ENCODE measurements around the gene CEP162. TPM values are rescaled to one million over a fixed set of nuclear protein-coding genes. Genes with fewer than 3 reads are reported as not detected.

The CEP162 gene
- total and polyA plus RNA-seq, 2 experiments from 2014 or later, result 9.2 to 15.4 TPM

DNA sequence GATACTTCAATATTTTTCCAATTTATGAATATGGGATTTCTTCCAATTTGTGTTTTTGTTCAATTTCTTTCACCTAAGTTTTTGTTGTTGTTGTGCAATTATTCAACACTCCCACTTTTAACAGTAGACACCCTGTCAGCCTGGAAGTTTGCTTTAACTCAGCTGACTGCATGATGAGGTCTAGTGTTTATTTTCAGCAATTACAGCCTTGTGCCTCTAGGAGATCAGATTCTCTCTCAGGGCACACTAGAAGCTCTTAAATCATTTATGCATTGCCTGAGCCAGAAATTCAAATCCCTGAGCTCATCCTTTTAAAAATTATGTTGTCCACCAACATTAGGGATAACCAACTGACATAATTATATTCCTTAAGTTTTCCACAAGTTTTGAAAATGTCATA lies 108.2 kb downstream of the CEP162 start:
- DNase-seq (ENCODE audit: low spot score) (peak; percentile 27), ATAC-seq (peak; percentile 53; the same call in 2 of the 3 replicates)
- no peaks in the 10 kb centered on the region for H3K4me1 Mint-ChIP-seq
- Histone ChIP-seq H2AFZ (no peak overlapping the region), H3K4me3 (no peak overlapping the region), H3K4me1 (ENCODE audit: insufficient read depth) (no peaks in the 10 kb centered on the region), H4K20me1 (replicated peaks; ENCODE audit: insufficient read depth) (no peaks in the 10 kb centered on the region), H3K9me2 (ENCODE audit: insufficient read depth) (peaks cover 4% of the 10 kb centered on the region; the same call in 1 of the 2 replicates), H3K36me3 (ENCODE audit: insufficient read depth) (no peaks in the 10 kb centered on the region), H3K27ac (ENCODE audit: low read depth) (no peak overlapping the region), H3K79me2 (replicated peaks; ENCODE audit: insufficient read depth) (no peaks in the 10 kb centered on the region), H3F3A (replicated peaks; ENCODE audit: low read depth) (no peaks in the 10 kb centered on the region), H3K27me3 (ENCODE audit: insufficient read depth) (no peaks in the 10 kb centered on the region), H3K4me2 (no peak overlapping the region)
- H3K27me3 Mint-ChIP-seq (ENCODE audit: insufficient read depth, low read depth, poor library complexity), result peaks cover 6% of the 10 kb centered on the region
- H3K4me3 Mint-ChIP-seq, result no peak overlapping the region
- no peak overlapping the region for H3K27ac Mint-ChIP-seq
- TF ChIP-seq, protein P1, sequence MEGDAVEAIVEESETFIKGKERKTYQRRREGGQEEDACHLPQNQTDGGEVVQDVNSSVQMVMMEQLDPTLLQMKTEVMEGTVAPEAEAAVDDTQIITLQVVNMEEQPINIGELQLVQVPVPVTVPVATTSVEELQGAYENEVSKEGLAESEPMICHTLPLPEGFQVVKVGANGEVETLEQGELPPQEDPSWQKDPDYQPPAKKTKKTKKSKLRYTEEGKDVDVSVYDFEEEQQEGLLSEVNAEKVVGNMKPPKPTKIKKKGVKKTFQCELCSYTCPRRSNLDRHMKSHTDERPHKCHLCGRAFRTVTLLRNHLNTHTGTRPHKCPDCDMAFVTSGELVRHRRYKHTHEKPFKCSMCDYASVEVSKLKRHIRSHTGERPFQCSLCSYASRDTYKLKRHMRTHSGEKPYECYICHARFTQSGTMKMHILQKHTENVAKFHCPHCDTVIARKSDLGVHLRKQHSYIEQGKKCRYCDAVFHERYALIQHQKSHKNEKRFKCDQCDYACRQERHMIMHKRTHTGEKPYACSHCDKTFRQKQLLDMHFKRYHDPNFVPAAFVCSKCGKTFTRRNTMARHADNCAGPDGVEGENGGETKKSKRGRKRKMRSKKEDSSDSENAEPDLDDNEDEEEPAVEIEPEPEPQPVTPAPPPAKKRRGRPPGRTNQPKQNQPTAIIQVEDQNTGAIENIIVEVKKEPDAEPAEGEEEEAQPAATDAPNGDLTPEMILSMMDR (conservative IDR thresholded peaks at IDR 0.05; ENCODE audit: low read depth in 2 of 2), result peak in 1 of 2 experiments; percentile 33; a peak in 1 of 4 replicates
- TF ChIP-seq, protein P2, sequence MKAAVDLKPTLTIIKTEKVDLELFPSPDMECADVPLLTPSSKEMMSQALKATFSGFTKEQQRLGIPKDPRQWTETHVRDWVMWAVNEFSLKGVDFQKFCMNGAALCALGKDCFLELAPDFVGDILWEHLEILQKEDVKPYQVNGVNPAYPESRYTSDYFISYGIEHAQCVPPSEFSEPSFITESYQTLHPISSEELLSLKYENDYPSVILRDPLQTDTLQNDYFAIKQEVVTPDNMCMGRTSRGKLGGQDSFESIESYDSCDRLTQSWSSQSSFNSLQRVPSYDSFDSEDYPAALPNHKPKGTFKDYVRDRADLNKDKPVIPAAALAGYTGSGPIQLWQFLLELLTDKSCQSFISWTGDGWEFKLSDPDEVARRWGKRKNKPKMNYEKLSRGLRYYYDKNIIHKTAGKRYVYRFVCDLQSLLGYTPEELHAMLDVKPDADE (IDR thresholded peaks at IDR 0.05), result no peak
- H3K9me3 Mint-ChIP-seq, result peaks cover 5% of the 10 kb centered on the region; the same call in 1 of the 3 replicates
- peaks cover 14% of the 10 kb centered on the region; the same call in 2 of the 3 replicates for H3K36me3 Mint-ChIP-seq (ENCODE audit: low read depth)

DNA sequence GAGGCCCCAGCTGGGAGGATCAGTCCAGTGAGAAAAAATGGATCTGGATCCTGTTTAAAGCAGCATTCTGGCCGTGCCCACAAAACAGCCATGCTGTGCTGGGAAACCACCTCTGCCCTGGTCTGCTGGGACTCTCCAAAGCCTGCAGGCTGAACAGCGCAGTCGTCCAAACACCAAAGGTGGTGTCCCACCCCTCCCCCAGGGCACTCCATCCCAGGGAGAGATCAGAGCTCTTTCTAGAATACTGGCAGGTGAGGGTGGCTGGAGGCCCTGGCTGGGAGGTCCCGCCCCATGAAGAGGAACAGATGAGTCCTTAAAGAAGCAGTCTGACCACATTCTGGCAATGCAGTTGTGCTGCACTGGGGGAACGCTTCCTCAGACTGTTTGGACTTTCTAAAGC lies 109.3 kb downstream of the CEP162 start:
- H3K9me3 Mint-ChIP-seq, result peaks cover 5% of the 10 kb centered on the region; the same call in 1 of the 3 replicates
- Histone ChIP-seq H3K4me3 (no peak overlapping the region), H3K4me1 (ENCODE audit: insufficient read depth) (no peaks in the 10 kb centered on the region), H3K36me3 (ENCODE audit: insufficient read depth) (no peaks in the 10 kb centered on the region), H3F3A (replicated peaks; ENCODE audit: low read depth) (no peaks in the 10 kb centered on the region), H3K4me2 (no peak overlapping the region), H3K27me3 (ENCODE audit: insufficient read depth) (no peaks in the 10 kb centered on the region), H3K27ac (ENCODE audit: low read depth) (no peak overlapping the region), H2AFZ (no peak overlapping the region), H3K9me2 (ENCODE audit: insufficient read depth) (peaks cover 4% of the 10 kb centered on the region; the same call in 1 of the 2 replicates), H3K79me2 (replicated peaks; ENCODE audit: insufficient read depth) (no peaks in the 10 kb centered on the region), H4K20me1 (replicated peaks; ENCODE audit: insufficient read depth) (no peaks in the 10 kb centered on the region)
- H3K4me1 Mint-ChIP-seq, result no peaks in the 10 kb centered on the region
- no peak overlapping the region for H3K27ac Mint-ChIP-seq
- peaks cover 8% of the 10 kb centered on the region; the same call in 2 of the 3 replicates for H3K36me3 Mint-ChIP-seq (ENCODE audit: low read depth)
- no peak overlapping the region for H3K4me3 Mint-ChIP-seq
- DNase-seq (ENCODE audit: low spot score) (no peak), ATAC-seq (peak; percentile 22; the same call in 1 of the 3 replicates)
- H3K27me3 Mint-ChIP-seq (ENCODE audit: insufficient read depth, low read depth, poor library complexity), result peaks cover 6% of the 10 kb centered on the region
- TF ChIP-seq JUNB (IDR thresholded peaks at IDR 0.05; ENCODE audit: unreplicated experiment) (no peak), EZH2phosphoT487 (IDR thresholded peaks at IDR 0.05; ENCODE audit: unreplicated experiment) (no peak), NANOG (IDR thresholded peaks at IDR 0.05; ENCODE audit: borderline replicate concordance) (no peak), STAT1 (IDR thresholded peaks at IDR 0.05; ENCODE audit: unreplicated experiment) (no peak), ZNF114 (CRISPR knock-in tag; IDR thresholded peaks at IDR 0.05) (no peak), EZH2 (IDR thresholded peaks at IDR 0.05; ENCODE audit: low read depth, unreplicated experiment) (no peak), CREB1 (CRISPR knock-in tag; IDR thresholded peaks at IDR 0.05; ENCODE audit: low read depth) (no peak)
- TF ChIP-seq, protein P3, sequence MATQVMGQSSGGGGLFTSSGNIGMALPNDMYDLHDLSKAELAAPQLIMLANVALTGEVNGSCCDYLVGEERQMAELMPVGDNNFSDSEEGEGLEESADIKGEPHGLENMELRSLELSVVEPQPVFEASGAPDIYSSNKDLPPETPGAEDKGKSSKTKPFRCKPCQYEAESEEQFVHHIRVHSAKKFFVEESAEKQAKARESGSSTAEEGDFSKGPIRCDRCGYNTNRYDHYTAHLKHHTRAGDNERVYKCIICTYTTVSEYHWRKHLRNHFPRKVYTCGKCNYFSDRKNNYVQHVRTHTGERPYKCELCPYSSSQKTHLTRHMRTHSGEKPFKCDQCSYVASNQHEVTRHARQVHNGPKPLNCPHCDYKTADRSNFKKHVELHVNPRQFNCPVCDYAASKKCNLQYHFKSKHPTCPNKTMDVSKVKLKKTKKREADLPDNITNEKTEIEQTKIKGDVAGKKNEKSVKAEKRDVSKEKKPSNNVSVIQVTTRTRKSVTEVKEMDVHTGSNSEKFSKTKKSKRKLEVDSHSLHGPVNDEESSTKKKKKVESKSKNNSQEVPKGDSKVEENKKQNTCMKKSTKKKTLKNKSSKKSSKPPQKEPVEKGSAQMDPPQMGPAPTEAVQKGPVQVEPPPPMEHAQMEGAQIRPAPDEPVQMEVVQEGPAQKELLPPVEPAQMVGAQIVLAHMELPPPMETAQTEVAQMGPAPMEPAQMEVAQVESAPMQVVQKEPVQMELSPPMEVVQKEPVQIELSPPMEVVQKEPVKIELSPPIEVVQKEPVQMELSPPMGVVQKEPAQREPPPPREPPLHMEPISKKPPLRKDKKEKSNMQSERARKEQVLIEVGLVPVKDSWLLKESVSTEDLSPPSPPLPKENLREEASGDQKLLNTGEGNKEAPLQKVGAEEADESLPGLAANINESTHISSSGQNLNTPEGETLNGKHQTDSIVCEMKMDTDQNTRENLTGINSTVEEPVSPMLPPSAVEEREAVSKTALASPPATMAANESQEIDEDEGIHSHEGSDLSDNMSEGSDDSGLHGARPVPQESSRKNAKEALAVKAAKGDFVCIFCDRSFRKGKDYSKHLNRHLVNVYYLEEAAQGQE (IDR thresholded peaks at IDR 0.05; ENCODE audit: unreplicated experiment), result no peak
- TF ChIP-seq, protein P2 (IDR thresholded peaks at IDR 0.05), result no peak
- TF ChIP-seq, protein P1 (conservative IDR thresholded peaks at IDR 0.05; ENCODE audit: low read depth in 2 of 2), result no peak
